Small intestine (tissue), 7 donors: Measurements from ENCODE around the gene ARPP19. TPM values are rescaled to one million over a fixed set of nuclear protein-coding genes. Genes with fewer than 3 reads are reported as not detected.
"Not testable (repeated sequence)": the region's sequence is repeated elsewhere in the genome, so short reads cannot be mapped to it uniquely, and the experiment has no call there.

ENCODE experiments used
- DNase-seq, 2 donors: peaks; one replicate each; pipeline versions ENCODE4 v3.0.0 to v3.0.0-alpha.2; 2013
- FAIRE-seq: peaks from 2 replicates; lab custom pipeline; 2012; peaks lifted over from hg19 to GRCh38; lab: Jason Lieb, UNC
- H3K27ac ChIP-seq, 3 donors: one replicate each; pipeline ENCODE4 v1.5.1; 2013; ENCODE audit warnings: low read length in 2 of 3, mild to moderate bottlenecking in 2 of 3, control low read depth in 1 of 3, inconsistent platforms in 1 of 3, low read depth in 1 of 3, moderate library complexity in 1 of 3
- H3K27me3 ChIP-seq, 3 donors: one replicate each; pipeline ENCODE4 v1.6.1; 2013; ENCODE audit warnings: low read length in 3 of 3, inconsistent platforms in 1 of 3; ENCODE audit not compliant: control insufficient read depth in 3 of 3, insufficient read depth in 3 of 3
- H3K36me3 ChIP-seq, 3 donors: one replicate each; pipeline ENCODE4 v1.6.1; 2013; ENCODE audit warnings: low read length in 3 of 3, inconsistent platforms in 1 of 3, low read depth in 1 of 3, mild to moderate bottlenecking in 1 of 3, moderate library complexity in 1 of 3; ENCODE audit not compliant: control insufficient read depth in 3 of 3, insufficient read depth in 2 of 3
- H3K4me1 ChIP-seq, 3 donors: one replicate each; pipeline ENCODE4 v1.6.1; 2013; ENCODE audit warnings: low read length in 2 of 3, inconsistent platforms in 1 of 3, low read depth in 1 of 3, mild to moderate bottlenecking in 1 of 3, moderate library complexity in 1 of 3; ENCODE audit not compliant: control insufficient read depth in 3 of 3, insufficient read depth in 2 of 3
- H3K4me3 ChIP-seq, 3 donors: one replicate each; pipeline ENCODE4 v1.5.1; 2013; ENCODE audit warnings: low read length in 3 of 3, control low read depth in 1 of 3, inconsistent platforms in 1 of 3, low read depth in 1 of 3, mild to moderate bottlenecking in 1 of 3, moderate library complexity in 1 of 3
- H3K9me3 ChIP-seq, 2 donors: one replicate each; pipeline ENCODE4 v1.6.1; 2013; ENCODE audit warnings: low read depth in 1 of 2, low read length in 1 of 2; ENCODE audit not compliant: control insufficient read depth in 2 of 2, insufficient read depth in 1 of 2
- WGBS, 3 donors: extraction: QIAGEN DNeasy Blood & Tissue Kit; methylation state at CpG; one replicate each; pipeline ENCODE4 v1.1.7; 2013; 5-methylcytosine and 5-hydroxymethylcytosine counted together
- polyA plus RNA-seq, 4 donors: library from polyadenylated mRNA; stranded (reverse) in 3 of 4; unstranded in 1 of 4; fragments of 200-250 nt in 3 of 4; fragments of 120-200 nt in 1 of 4; gene quantifications; one replicate each; pipeline versions ENCODE4 v1.2.1 to v1.2.3, GENCODE V29; 2013
- donor health status: healthy with polysubstance abuse.
- donor health status: control.
- donor health status: control.
- donor health status: Bipolar disorder and iron deficiency.
- donor health status: healthy.

Gene ARPP19
- polyA plus RNA-seq, 4 donors, result 26.4 to 57.1 (median 29.1) TPM

DNA sequence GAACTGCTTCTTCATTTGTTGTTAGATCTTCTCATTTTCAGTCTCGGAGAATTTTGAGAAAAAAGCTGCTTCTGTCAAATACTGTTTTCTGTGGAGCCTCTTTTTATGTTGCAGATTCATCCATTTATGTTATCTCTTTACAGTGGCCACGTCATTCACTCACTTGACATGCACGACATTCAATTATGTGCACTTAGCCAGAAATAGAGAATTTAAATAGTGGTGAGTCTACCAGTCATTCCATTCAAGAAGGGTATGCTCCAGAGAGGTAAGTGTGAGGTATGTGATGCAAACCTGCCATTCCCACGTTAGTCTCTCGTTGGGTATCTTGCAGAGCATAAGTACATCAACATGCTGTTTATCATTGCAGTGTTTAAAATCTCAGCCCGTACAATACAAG, 9.8 kb downstream of the ARPP19 start:
- FAIRE-seq (no peak), DNase-seq (no peak)
- Histone ChIP-seq H3K9me3 (no peaks in the 10 kb centered on the region), H3K4me3 (no peak overlapping the region), H3K27me3 (no peaks in the 10 kb centered on the region), H3K36me3 (peaks cover 0 to 3% (median 0%) of the 10 kb centered on the region in 3 donors), H3K27ac (no peak overlapping the region), H3K4me1 (peaks cover 0 to 7% (median 0%) of the 10 kb centered on the region in 3 donors)
- 77 to 80% (median 79%) methylated on average over 6 of the region's 6 CpGs for WGBS, 3 donors

DNA sequence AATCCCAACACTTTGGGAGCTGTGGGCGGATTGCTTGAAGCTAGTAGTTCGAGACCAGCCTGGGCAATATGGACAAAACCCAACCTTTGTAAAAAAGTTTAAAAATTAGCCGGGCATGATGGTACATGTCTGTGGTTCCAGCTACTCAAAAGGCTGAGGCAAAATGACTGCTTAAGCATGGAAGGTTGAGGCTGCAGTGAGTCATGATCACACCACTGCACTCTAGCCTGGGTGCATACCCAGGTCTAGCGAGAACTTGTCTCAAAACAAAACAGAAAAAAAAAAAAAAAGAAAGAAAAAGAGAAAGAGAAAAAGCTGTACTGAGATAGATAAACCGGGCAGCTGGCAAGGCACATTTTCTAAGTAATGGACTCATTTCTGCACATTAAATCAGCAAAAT, 10.6 kb downstream of the ARPP19 start:
- DNase-seq (no peak), FAIRE-seq (no peak)
- Histone ChIP-seq H3K27me3 (no peaks in the 10 kb centered on the region), H3K27ac (no peak overlapping the region), H3K4me3 (no peak overlapping the region), H3K9me3 (no peaks in the 10 kb centered on the region), H3K4me1 (peaks cover 0 to 4% (median 0%) of the 10 kb centered on the region in 3 donors), H3K36me3 (peaks cover 0 to 3% (median 2%) of the 10 kb centered on the region in 3 donors)
- 75 to 88% (median 78%) methylated on average over 5 of the region's 5 CpGs for WGBS, 3 donors

DNA sequence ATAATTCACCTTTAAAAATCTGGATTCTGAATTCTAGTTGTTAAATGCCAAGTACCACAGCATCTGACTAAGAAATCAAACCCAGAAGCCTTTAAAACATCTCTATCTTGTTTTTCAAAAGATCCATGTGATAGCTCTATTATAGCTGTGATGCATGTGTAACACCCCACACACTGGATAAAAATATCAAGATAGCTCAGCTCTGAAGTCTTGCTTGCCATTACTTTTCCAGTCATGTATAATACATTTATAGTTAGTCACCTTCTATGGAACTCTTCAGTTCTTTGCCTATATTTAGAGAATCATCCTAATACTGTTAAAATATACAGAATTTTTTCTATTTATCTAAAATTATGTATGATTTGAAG, 11.6 kb downstream of the ARPP19 start:
- H3K4me3 ChIP-seq, result no peak overlapping the region
- peaks cover 0 to 4% (median 0%) of the 10 kb centered on the region in 3 donors for H3K4me1 ChIP-seq
- peaks cover 0 to 8% (median 2%) of the 10 kb centered on the region in 3 donors for H3K36me3 ChIP-seq
- no peaks in the 10 kb centered on the region for H3K27me3 ChIP-seq
- FAIRE-seq (no peak), DNase-seq (no peak)
- H3K27ac ChIP-seq, result no peak overlapping the region
- H3K9me3 ChIP-seq, result no peaks in the 10 kb centered on the region

DNA sequence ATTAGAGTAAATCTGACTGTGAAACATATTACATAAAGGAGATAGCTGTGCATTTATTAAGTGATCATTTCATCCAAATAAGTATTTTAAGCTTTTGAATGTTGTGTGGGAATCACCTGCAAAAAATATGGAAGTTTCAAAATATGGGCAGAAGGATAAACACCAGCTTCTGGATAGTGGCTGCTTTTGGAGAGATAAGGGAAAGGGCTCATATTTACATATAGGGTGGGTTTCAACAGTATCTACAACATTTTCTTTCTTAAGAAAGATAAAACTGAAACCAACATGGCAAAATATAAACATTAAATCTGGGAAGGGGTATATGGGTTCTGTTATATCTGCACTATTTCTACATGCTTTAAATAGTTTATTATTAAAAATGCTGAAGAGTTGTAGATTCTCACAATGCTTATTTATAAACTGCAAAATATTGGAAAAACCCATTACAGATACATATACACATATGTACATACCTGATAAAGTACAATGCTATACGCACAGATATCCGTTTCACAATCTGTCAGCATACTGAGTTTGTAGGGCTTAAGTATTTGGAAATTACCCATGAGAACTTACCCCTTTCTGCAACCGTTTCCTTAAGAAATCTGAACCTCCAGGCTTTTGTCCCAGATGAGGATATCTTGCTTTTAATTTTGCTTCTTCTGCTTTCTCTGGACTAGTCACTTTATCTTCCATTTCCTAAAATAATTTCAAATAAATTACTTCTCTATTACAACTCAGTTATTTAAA, 12.1 kb downstream of the ARPP19 start:
- DNase-seq (no peak), FAIRE-seq (no peak)
- Histone ChIP-seq H3K36me3 (peaks cover 0 to 12% (median 5%) of the 10 kb centered on the region in 3 donors), H3K4me1 (peaks cover 0 to 4% (median 0%) of the 10 kb centered on the region in 3 donors), H3K9me3 (no peaks in the 10 kb centered on the region), H3K27me3 (no peaks in the 10 kb centered on the region), H3K27ac (no peak overlapping the region), H3K4me3 (no peak overlapping the region)
- WGBS, 3 donors, result 76 to 81% (median 80%) methylated on average over 3 of the region's 3 CpGs

DNA sequence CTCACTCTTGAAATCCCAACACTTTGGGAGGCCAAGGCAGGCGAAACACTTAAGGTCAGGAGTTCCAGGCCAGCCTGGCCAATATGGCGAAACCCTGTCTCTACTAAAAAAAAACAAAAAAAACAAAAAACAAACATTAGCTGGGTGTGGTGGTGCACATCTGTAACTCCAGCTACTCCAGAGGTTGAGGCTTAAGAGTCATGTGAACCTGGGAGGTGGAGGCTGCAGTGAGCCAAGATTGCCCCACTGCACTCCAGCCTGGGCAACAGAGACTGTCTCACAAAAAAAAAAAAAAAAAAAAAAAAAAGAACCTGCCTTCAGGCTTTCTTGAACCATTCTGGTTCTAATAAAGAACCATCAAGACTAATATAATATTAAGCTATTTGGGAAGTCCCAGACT, 16.5 kb downstream of the ARPP19 start:
- peaks cover 0 to 10% (median 10%) of the 10 kb centered on the region in 3 donors for H3K36me3 ChIP-seq
- FAIRE-seq (no peak), DNase-seq (no peak)
- WGBS, 3 donors, result 71 to 96% (median 94%) methylated on average over 2 of the region's 2 CpGs
- H3K9me3 ChIP-seq, result no peaks in the 10 kb centered on the region
- H3K4me1 ChIP-seq, result no peaks in the 10 kb centered on the region
- no peak overlapping the region for H3K4me3 ChIP-seq
- no peaks in the 10 kb centered on the region for H3K27me3 ChIP-seq
- H3K27ac ChIP-seq, result no peak overlapping the region

DNA sequence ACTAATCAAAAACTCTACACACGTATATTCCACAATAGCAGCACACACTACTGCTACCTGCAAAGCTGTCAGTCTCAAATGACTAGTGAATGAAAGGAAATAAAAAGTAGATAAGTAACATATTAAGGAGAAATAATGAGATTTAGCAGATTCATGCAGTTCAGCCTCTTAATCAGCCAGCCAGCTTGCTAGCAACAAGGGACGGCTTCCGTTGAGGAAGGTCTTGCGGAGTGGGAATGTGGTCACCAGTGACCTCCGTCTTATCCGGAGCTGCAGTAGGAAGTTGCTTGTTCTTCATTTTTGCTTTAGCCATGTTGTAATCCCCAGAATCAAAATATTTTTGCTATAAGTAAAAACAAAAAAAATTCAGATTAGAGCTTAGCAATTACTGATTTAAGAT, 17.1 kb downstream of the ARPP19 start:
- no peak for DNase-seq
- 88 to 96% (median 96%) methylated on average over 6 of the region's 6 CpGs for WGBS, 3 donors
- no peak overlapping the region for H3K27ac ChIP-seq

DNA sequence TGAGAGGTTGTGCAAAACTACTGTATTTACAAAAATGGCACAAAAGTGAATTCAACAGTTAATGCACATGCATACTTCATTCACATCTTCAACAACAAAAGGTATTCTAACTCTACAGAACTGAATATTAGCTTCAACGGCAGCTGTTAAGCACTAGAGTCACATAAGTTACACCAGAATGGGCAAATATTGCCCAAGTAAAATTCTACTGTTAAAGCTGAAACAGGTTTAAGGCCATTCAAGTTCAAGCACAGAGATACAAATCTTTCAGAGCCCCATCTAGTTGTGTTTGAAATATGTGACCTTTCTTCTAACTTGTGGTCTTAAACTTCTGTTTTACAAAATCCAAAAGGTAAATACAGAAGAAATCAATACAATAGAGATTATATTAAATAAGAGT, 17.6 kb downstream of the ARPP19 start:
- not testable (repeated sequence) for FAIRE-seq

More for the DNA sequence above, 17.1 kb downstream of the ARPP19 start:
- Histone ChIP-seq H3K9me3 (no peaks in the 10 kb centered on the region), H3K27me3 (no peaks in the 10 kb centered on the region), H3K4me1 (no peaks in the 10 kb centered on the region), H3K4me3 (no peak overlapping the region), H3K36me3 (peaks cover 0 to 10% (median 10%) of the 10 kb centered on the region in 3 donors)
- FAIRE-seq, result no peak

DNA sequence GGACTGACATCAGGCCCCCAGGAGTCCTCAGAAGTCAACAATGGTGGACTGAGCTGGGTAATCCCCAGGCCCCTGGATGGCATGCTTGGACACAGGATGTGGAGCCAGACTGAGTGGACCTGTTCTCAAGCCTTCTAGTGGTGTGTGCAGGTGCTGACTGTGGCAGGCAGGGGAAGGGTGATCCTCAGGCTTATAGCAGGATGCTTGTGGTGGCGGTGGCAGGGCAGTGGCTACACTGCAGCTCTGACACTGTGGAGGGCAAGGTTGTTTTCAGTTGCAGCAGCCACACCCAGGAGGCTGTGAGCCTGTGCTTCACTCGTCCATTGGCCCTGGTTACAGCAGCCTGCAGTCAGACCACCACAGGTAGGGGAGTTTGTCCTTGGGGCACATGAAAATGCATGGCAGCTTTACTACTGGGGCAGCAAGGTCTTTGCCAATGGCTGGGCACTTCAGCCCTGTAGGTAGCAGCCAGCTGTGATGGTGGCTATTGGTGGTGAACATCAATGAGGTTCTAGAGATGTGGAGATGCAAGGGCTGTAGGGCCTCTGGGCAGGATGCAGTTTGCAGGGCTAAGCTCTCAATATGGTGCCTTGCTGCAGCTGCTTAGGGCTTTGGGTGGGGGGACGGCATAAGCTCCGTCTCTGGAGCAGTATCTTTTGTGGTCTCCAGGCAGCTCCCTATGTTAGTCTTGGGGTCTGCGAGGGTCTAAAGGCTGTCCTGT, 22.6 kb downstream of the ARPP19 start:
- WGBS, 3 donors, result 91 to 96% (median 93%) methylated on average over 5 of the region's 5 CpGs
- Histone ChIP-seq H3K27me3 (no peaks in the 10 kb centered on the region), H3K4me1 (no peaks in the 10 kb centered on the region), H3K27ac (no peak overlapping the region), H3K4me3 (no peak overlapping the region), H3K36me3 (peaks cover 3 to 11% (median 5%) of the 10 kb centered on the region in 3 donors), H3K9me3 (peaks cover 0 to 17% of the 10 kb centered on the region in 2 donors)
- FAIRE-seq (no peak), DNase-seq (no peak)

More for the DNA sequence above, 17.6 kb downstream of the ARPP19 start:
- not testable (repeated sequence) for DNase-seq, H3K27ac ChIP-seq, H3K9me3 ChIP-seq, H3K4me1 ChIP-seq, H3K27me3 ChIP-seq, H3K4me3 ChIP-seq
- peaks cover 0 to 15% (median 13%) of the 10 kb centered on the region in 3 donors for H3K36me3 ChIP-seq
- WGBS, 3 donors, result 86 to 94% (median 92%) methylated on average over 1 of the region's 1 CpG
